ENCODE results near the gene ZCCHC3. TPM values are rescaled to one million over a fixed set of nuclear protein-coding genes. Genes with fewer than 3 reads are reported as not detected.
A peak's percentile ranks its signal among the peaks of the same experiment; 100 is the strongest.

ZCCHC3 gene
- total RNA-seq, 2 experiments from 2014 or later, result 17.8 to 18.0 TPM

GRCh38 chr20:297925-298775 is 780 bp downstream of the ZCCHC3 start:
- Mint-ChIP-seq H3K4me1 (ENCODE audit: low read depth) (peaks cover 44% of the 10 kb centered on the region), H3K4me3 (peak overlapping the region; percentile 99), H3K9me3 (no peaks in the 10 kb centered on the region), H3K27ac (peak overlapping the region; percentile 98), H3K36me3 (ENCODE audit: low read depth) (peaks cover 39% of the 10 kb centered on the region), H3K27me3 (no peaks in the 10 kb centered on the region)
- ATAC-seq (peak; percentile 38), DNase-seq (peak; percentile 66)
- CTCF ChIA-PET, result interaction anchor here (0.7 to 4.4 kb wide), 6 partner anchors 11 to 64 kb away, joined by 3 to 19 read pairs (median 8); no protein-coding TSS in a partner anchor
- TF ChIP-seq, protein P1, sequence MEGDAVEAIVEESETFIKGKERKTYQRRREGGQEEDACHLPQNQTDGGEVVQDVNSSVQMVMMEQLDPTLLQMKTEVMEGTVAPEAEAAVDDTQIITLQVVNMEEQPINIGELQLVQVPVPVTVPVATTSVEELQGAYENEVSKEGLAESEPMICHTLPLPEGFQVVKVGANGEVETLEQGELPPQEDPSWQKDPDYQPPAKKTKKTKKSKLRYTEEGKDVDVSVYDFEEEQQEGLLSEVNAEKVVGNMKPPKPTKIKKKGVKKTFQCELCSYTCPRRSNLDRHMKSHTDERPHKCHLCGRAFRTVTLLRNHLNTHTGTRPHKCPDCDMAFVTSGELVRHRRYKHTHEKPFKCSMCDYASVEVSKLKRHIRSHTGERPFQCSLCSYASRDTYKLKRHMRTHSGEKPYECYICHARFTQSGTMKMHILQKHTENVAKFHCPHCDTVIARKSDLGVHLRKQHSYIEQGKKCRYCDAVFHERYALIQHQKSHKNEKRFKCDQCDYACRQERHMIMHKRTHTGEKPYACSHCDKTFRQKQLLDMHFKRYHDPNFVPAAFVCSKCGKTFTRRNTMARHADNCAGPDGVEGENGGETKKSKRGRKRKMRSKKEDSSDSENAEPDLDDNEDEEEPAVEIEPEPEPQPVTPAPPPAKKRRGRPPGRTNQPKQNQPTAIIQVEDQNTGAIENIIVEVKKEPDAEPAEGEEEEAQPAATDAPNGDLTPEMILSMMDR (IDR thresholded peaks at IDR 0.05), result no peak
- POLR2A ChIA-PET, result interaction anchor here (0.6 to 9.1 kb wide), 8 partner anchors 10 to 178 kb away, joined by 3 to 94 read pairs (median 5); partner anchors contain the start of genes DEFB129 and SOX12
- intact Hi-C loops (cut with micrococcal nuclease), result loop anchor here (5.0 kb wide), 1 partner anchor 34 kb away; no protein-coding TSS in a partner anchor

GRCh38 chr20:298776-299391 is 1.5 kb downstream of the ZCCHC3 start:
- CTCF ChIA-PET, result interaction anchor here (0.7 to 4.4 kb wide), 8 partner anchors 11 to 64 kb away, joined by 3 to 19 read pairs (median 5); no protein-coding TSS in a partner anchor
- DNase-seq (no peak), ATAC-seq (peak; percentile 5)
- Mint-ChIP-seq H3K27ac (peak overlapping the region; percentile 98), H3K36me3 (ENCODE audit: low read depth) (peaks cover 39% of the 10 kb centered on the region), H3K4me1 (ENCODE audit: low read depth) (peaks cover 44% of the 10 kb centered on the region), H3K4me3 (peak overlapping the region; percentile 99), H3K9me3 (no peaks in the 10 kb centered on the region), H3K27me3 (no peaks in the 10 kb centered on the region)
- intact Hi-C loops (cut with micrococcal nuclease), result loop anchor here (5.0 kb wide), 1 partner anchor 33 kb away; no protein-coding TSS in a partner anchor
- TF ChIP-seq, protein P1 (IDR thresholded peaks at IDR 0.05), result no peak
- POLR2A ChIA-PET, result interaction anchor here (0.8 to 9.1 kb wide), 7 partner anchors 11 to 178 kb away, joined by 3 to 94 read pairs (median 5); partner anchors contain the start of genes DEFB129 and SOX12

- no peaks in the 10 kb centered on the region for H3K9me3 Mint-ChIP-seq
- H3K27ac Mint-ChIP-seq, result no peak overlapping the region
- peaks cover 44% of the 10 kb centered on the region for H3K4me1 Mint-ChIP-seq (ENCODE audit: low read depth)
- intact Hi-C loops (cut with micrococcal nuclease), result no loop called here
- ATAC-seq (no peak), DNase-seq (no peak)
- H3K4me3 Mint-ChIP-seq, result peak overlapping the region; percentile 99
- TF ChIP-seq, protein P1 (IDR thresholded peaks at IDR 0.05), result no peak
- ChIA-PET POLR2A (interaction anchor here (1.2 to 9.1 kb wide), 3 partner anchors 13 to 37 kb away, joined by 3 to 94 read pairs (median 5); partner anchors contain the start of gene SOX12), CTCF (interaction anchor here (0.9 to 4.4 kb wide), 8 partner anchors 9 to 62 kb away, joined by 3 to 19 read pairs (median 6); partner anchors contain the start of gene SOX12)
- peaks cover 39% of the 10 kb centered on the region for H3K36me3 Mint-ChIP-seq (ENCODE audit: low read depth)
- no peaks in the 10 kb centered on the region for H3K27me3 Mint-ChIP-seq
Observed at GRCh38 chr20:300345-300990, 3.1 kb downstream of the ZCCHC3 start.

GRCh38 chr20:301886-302848 is 4.8 kb downstream of the ZCCHC3 start:
- intact Hi-C loops (cut with micrococcal nuclease), result no loop called here
- POLR2A ChIA-PET, result interaction anchor here (9.1 kb wide), 1 partner anchor 21 kb away, joined by 94 read pairs; the partner anchor contains the start of gene SOX12
- peak; percentile 43 for ATAC-seq
- Mint-ChIP-seq H3K4me1 (ENCODE audit: low read depth) (peaks cover 35% of the 10 kb centered on the region), H3K4me3 (no peak overlapping the region), H3K27ac (peak overlapping the region; percentile 12), H3K9me3 (no peaks in the 10 kb centered on the region), H3K27me3 (no peaks in the 10 kb centered on the region), H3K36me3 (ENCODE audit: low read depth) (peaks cover 39% of the 10 kb centered on the region)
- peak; percentile 17 for DNase-seq
- CTCF ChIA-PET, result interaction anchor here (1.0 to 4.4 kb wide), 4 partner anchors 9 to 61 kb away, joined by 3 to 19 read pairs (median 5); no protein-coding TSS in a partner anchor
- TF ChIP-seq, protein P1 (IDR thresholded peaks at IDR 0.05), result no peak

All from activated CD8-positive, alpha-beta T cell treated with anti-CD3 and anti-CD28 coated beads for 36 hours (primary cell).